ENCODE data around the gene MMEL1.
A peak's percentile ranks its signal among the peaks of the same experiment; 100 is the strongest.

MMEL1 gene

GRCh38 chr1:2595812-2596529, 36.8 kb downstream of the MMEL1 start:
- no peaks in the 10 kb centered on the region for H3K4me1 ChIP-seq (ENCODE audit: control insufficient read depth, insufficient read depth, low read length)
- ChIA-PET CTCF (no interaction called here), POLR2A (no interaction called here)
- no peak overlapping the region for H3K27ac ChIP-seq (ENCODE audit: extremely low read depth, low read depth, low read length)
- H3K36me3 ChIP-seq (ENCODE audit: control insufficient read depth in 2 of 2, insufficient read depth in 1 of 2, low read length in 2 of 2) = no peaks in the 10 kb centered on the region
- H3K9me3 ChIP-seq (ENCODE audit: control insufficient read depth, insufficient read depth, low read depth, low read length) = no peaks in the 10 kb centered on the region
- H3K4me3 ChIP-seq (ENCODE audit: low read depth, low read length) = no peak overlapping the region
- peak; percentile 94 for TF ChIP-seq GLIS1 (tag by site-specific recombination; IDR thresholded peaks at IDR 0.05)
- no peak for TF ChIP-seq PRDM10 (tag by site-specific recombination; IDR thresholded peaks at IDR 0.05)
- no peak for TF ChIP-seq ZNF707 (tag by site-specific recombination; IDR thresholded peaks at IDR 0.05)

- CTCF ChIA-PET = no interaction called here
- no peak overlapping the region for H3K27ac ChIP-seq (ENCODE audit: extremely low read depth, low read depth, low read length)
- POLR2A ChIA-PET = no interaction called here
- H3K4me3 ChIP-seq (ENCODE audit: low read depth, low read length) = no peak overlapping the region
- no peaks in the 10 kb centered on the region for H3K9me3 ChIP-seq (ENCODE audit: control insufficient read depth, insufficient read depth, low read depth, low read length)
- H3K4me1 ChIP-seq (ENCODE audit: control insufficient read depth, insufficient read depth, low read length) = no peaks in the 10 kb centered on the region
- H3K36me3 ChIP-seq (ENCODE audit: control insufficient read depth in 2 of 2, insufficient read depth in 1 of 2, low read length in 2 of 2) = no peaks in the 10 kb centered on the region
- TF ChIP-seq ZBTB21 (tag by site-specific recombination; IDR thresholded peaks at IDR 0.05) = no peak
- TF ChIP-seq TRIM28 (IDR thresholded peaks at IDR 0.05; ENCODE audit: borderline replicate concordance, low read length) = no peak
- TF ChIP-seq PRDM2 (tag by site-specific recombination; IDR thresholded peaks at IDR 0.05; ENCODE audit: borderline replicate concordance) = no peak
- no peak for TF ChIP-seq ZNF174 (tag by site-specific recombination; IDR thresholded peaks at IDR 0.05)
- no peak for TF ChIP-seq ZNF600 (tag by site-specific recombination; IDR thresholded peaks at IDR 0.05)
- TF ChIP-seq ZBTB1 (tag by site-specific recombination; IDR thresholded peaks at IDR 0.05) = no peak
- TF ChIP-seq ZNF677 (tag by site-specific recombination; IDR thresholded peaks at IDR 0.05) = no peak
- TF ChIP-seq MYNN (tag by site-specific recombination; IDR thresholded peaks at IDR 0.05; ENCODE audit: borderline replicate concordance) = no peak
- no peak for TF ChIP-seq GLIS1 (tag by site-specific recombination; IDR thresholded peaks at IDR 0.05)
- TF ChIP-seq REST (tag by site-specific recombination; IDR thresholded peaks at IDR 0.05) = no peak
- no peak for TF ChIP-seq ZSCAN4 (tag by site-specific recombination; IDR thresholded peaks at IDR 0.05)
- TF ChIP-seq ZNF501 (tag by site-specific recombination; IDR thresholded peaks at IDR 0.05) = no peak
Observed at GRCh38 chr1:2595261-2595811, 37.5 kb downstream of the MMEL1 start.
